GM13977 (cell line): ENCODE measurements around the gene RUNX3.

Experiments
- DNase-seq: peaks from one replicate; pipeline ENCODE4 v3.0.0; 2012; ENCODE audit warnings: low spot score
- CTCF ChIP-seq: IDR thresholded peaks from 2 replicates; pipeline ENCODE4 v1.5.1; 2012; ENCODE audit warnings: mild to moderate bottlenecking, control low read depth; ENCODE audit not compliant: insufficient read depth; ENCODE audit errors: extremely low read depth, missing control alignments
- in situ Hi-C: fragments of 300-500 bp; cut with MboI; formaldehyde crosslinking; loops from one replicate; pipeline ENCODE4 v1.12.0; 2022; ENCODE audit warnings: low sequenced_read_pairs, low pct_unique_long_range_greater_than_20kb, mixed read lengths, inconsistent platforms; ENCODE audit not compliant: unreplicated experiment

RUNX3 gene

GRCh38 chr1:24864370-24864777 is 65.7 kb downstream of the RUNX3 start:
- DNase-seq, result no peak
- TF ChIP-seq CTCF, result no peak
- in situ Hi-C loops, result no loop called here

GRCh38 chr1:24862775-24863483 is 67.1 kb downstream of the RUNX3 start:
- DNase-seq, result no peak
- in situ Hi-C loops, result no loop called here
- TF ChIP-seq CTCF, result no peak

GRCh38 chr1:24861821-24862727 is 68.0 kb downstream of the RUNX3 start:
- TF ChIP-seq CTCF, result no peak
- DNase-seq, result no peak
- in situ Hi-C loops, result no loop called here

DNA sequence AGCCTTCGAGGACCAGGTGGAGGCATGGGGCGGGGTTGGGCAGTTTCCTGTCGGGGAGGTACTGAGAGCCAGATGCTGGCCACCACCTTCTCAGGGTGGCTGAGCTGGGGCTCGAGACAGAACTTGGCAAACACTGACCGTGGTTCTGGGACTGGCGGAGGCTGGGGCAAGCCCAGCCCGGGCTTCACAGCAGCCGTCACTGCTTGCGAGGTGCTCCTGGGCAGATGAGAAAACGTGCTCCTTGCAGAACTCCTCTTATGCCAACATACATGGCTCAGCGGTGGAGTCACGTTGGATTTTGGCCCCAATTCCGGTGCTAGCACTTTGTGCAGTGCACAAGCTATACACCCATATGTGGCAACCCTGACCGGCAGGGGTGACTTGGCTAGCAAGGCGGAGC is 69.2 kb downstream of the RUNX3 start:
- no peak for DNase-seq
- no peak for TF ChIP-seq CTCF
- in situ Hi-C loops, result no loop called here

- no peak for DNase-seq
- TF ChIP-seq CTCF, result no peak
- in situ Hi-C loops, result no loop called here
These were observed 70.7 kb downstream of the RUNX3 start for GRCh38 chr1:24859063-24860010.

DNA sequence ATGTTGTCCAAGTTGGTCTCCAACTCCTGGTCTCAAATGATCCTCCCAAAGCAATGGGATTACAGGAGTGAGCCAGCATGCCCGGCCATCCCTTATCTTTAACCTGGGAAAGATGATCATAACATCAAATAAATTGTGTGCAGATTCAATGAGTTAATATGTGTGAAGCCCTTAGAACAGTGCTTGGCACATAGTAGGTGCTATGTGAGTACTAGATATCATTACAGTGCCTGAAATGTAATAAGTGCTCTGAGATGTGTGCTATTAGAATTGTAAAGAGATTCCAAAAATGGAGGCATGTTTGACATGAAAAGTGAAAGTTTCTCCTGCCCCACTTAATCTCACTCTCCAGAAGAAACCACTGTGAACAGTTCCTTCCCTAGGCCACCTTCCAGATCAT is 71.8 kb downstream of the RUNX3 start:
- no peak for TF ChIP-seq CTCF
- in situ Hi-C loops, result no loop called here
- DNase-seq, result no peak
